Measurements from ENCODE around the gene CNTN5. TPM values are rescaled to one million over a fixed set of nuclear protein-coding genes. Genes with fewer than 3 reads are reported as not detected.

CNTN5 gene
- polyA plus RNA-seq, 1 donor from 2014 or later: 1.1 TPM

DNA sequence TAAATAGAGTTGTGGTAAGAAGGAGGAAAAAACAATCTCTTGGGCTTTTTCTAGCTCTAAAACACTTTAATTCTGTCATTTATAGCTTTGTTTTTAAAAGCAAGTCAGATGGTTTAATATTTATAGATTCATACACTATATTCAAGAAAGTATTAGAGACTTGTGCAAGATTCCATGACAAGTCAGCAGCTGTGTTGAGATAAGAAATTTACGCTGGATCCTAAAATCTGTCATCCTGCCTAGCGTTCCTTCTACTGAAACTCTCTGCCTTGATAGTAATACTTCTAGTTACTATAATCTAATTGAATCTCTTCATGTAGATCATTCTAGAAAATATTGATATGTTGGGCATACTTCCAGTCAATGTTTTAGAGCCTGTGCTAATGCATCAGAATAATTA is 721.8 kb downstream of the CNTN5 start:
- no peak overlapping the region for H3K27ac ChIP-seq (ENCODE audit: low read length)
- no peak overlapping the region for H3K4me3 ChIP-seq (ENCODE audit: low read length)
- H3K9me3 ChIP-seq (ENCODE audit: low read length): no peaks in the 10 kb centered on the region
- H3K9ac ChIP-seq (ENCODE audit: low read length): no peak overlapping the region
- no peaks in the 10 kb centered on the region for H3K36me3 ChIP-seq (ENCODE audit: insufficient read depth, low read length)
- H3K9me2 ChIP-seq (ENCODE audit: insufficient read depth, low read length): no peaks in the 10 kb centered on the region
- H3K27me3 ChIP-seq (ENCODE audit: insufficient read depth, low read depth, low read length): no peaks in the 10 kb centered on the region
- H3K79me2 ChIP-seq (replicated peaks; ENCODE audit: insufficient read depth, low read length): no peaks in the 10 kb centered on the region
- H2AFZ ChIP-seq (ENCODE audit: low read depth, low read length): no peak overlapping the region
- TF ChIP-seq MXI1 (conservative IDR thresholded peaks at IDR 0.05; ENCODE audit: poor library complexity, severe bottlenecking) (no peak), TAF1 (IDR thresholded peaks at IDR 0.05; ENCODE audit: low read depth) (no peak), EP300 (conservative IDR thresholded peaks at IDR 0.05; ENCODE audit: poor library complexity, severe bottlenecking) (no peak), RAD21 (conservative IDR thresholded peaks at IDR 0.05) (no peak), EZH2 (IDR thresholded peaks at IDR 0.05; ENCODE audit: borderline replicate concordance, insufficient read depth, low read length, poor library complexity, severe bottlenecking) (no peak), POLR2AphosphoS5 (IDR thresholded peaks at IDR 0.05) (no peak), SMC3 (conservative IDR thresholded peaks at IDR 0.05; ENCODE audit: poor library complexity) (no peak)
- TF ChIP-seq, protein P1, sequence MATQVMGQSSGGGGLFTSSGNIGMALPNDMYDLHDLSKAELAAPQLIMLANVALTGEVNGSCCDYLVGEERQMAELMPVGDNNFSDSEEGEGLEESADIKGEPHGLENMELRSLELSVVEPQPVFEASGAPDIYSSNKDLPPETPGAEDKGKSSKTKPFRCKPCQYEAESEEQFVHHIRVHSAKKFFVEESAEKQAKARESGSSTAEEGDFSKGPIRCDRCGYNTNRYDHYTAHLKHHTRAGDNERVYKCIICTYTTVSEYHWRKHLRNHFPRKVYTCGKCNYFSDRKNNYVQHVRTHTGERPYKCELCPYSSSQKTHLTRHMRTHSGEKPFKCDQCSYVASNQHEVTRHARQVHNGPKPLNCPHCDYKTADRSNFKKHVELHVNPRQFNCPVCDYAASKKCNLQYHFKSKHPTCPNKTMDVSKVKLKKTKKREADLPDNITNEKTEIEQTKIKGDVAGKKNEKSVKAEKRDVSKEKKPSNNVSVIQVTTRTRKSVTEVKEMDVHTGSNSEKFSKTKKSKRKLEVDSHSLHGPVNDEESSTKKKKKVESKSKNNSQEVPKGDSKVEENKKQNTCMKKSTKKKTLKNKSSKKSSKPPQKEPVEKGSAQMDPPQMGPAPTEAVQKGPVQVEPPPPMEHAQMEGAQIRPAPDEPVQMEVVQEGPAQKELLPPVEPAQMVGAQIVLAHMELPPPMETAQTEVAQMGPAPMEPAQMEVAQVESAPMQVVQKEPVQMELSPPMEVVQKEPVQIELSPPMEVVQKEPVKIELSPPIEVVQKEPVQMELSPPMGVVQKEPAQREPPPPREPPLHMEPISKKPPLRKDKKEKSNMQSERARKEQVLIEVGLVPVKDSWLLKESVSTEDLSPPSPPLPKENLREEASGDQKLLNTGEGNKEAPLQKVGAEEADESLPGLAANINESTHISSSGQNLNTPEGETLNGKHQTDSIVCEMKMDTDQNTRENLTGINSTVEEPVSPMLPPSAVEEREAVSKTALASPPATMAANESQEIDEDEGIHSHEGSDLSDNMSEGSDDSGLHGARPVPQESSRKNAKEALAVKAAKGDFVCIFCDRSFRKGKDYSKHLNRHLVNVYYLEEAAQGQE (IDR thresholded peaks at IDR 0.05; ENCODE audit: borderline replicate concordance): no peak
- TF ChIP-seq, protein P2, sequence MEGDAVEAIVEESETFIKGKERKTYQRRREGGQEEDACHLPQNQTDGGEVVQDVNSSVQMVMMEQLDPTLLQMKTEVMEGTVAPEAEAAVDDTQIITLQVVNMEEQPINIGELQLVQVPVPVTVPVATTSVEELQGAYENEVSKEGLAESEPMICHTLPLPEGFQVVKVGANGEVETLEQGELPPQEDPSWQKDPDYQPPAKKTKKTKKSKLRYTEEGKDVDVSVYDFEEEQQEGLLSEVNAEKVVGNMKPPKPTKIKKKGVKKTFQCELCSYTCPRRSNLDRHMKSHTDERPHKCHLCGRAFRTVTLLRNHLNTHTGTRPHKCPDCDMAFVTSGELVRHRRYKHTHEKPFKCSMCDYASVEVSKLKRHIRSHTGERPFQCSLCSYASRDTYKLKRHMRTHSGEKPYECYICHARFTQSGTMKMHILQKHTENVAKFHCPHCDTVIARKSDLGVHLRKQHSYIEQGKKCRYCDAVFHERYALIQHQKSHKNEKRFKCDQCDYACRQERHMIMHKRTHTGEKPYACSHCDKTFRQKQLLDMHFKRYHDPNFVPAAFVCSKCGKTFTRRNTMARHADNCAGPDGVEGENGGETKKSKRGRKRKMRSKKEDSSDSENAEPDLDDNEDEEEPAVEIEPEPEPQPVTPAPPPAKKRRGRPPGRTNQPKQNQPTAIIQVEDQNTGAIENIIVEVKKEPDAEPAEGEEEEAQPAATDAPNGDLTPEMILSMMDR (IDR thresholded peaks at IDR 0.05; ENCODE audit: poor library complexity, severe bottlenecking): no peak
- H4K20me1 ChIP-seq (ENCODE audit: insufficient read depth): no peaks in the 10 kb centered on the region
- H3F3A ChIP-seq (ENCODE audit: insufficient read depth, low read length, poor library complexity, severe bottlenecking): no peaks in the 10 kb centered on the region
- H3K4me2 ChIP-seq (ENCODE audit: low read length): no peak overlapping the region

DNA sequence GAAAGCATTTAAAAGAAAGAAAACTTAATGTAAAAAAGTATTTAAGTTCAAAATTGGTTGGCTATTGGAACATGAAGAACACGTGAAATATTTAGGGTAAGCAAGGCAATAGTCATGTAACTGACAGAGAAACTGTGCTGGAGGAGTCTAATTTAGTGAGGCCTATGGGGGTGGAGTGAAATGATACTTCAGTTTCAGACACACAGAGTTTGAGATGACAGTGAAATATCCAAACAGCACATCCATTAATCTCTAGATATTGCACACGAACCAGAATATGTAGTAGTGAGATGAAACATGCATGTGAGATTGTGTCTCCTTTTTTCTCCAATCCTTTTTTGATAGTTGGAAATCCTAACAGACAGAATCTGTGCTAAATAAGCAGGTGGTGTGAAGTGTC is 739.0 kb downstream of the CNTN5 start:
- Histone ChIP-seq H3K4me2 (ENCODE audit: low read length) (no peak overlapping the region), H4K20me1 (ENCODE audit: insufficient read depth) (no peaks in the 10 kb centered on the region), H3K27me3 (ENCODE audit: insufficient read depth, low read depth, low read length) (no peaks in the 10 kb centered on the region), H3K9ac (ENCODE audit: low read length) (no peak overlapping the region), H3K9me3 (ENCODE audit: low read length) (no peaks in the 10 kb centered on the region), H3F3A (ENCODE audit: insufficient read depth, low read length, poor library complexity, severe bottlenecking) (no peaks in the 10 kb centered on the region), H3K79me2 (replicated peaks; ENCODE audit: insufficient read depth, low read length) (no peaks in the 10 kb centered on the region), H2AFZ (ENCODE audit: low read depth, low read length) (no peak overlapping the region), H3K9me2 (ENCODE audit: insufficient read depth, low read length) (no peaks in the 10 kb centered on the region), H3K4me3 (ENCODE audit: low read length) (no peak overlapping the region), H3K36me3 (ENCODE audit: insufficient read depth, low read length) (no peaks in the 10 kb centered on the region), H3K27ac (ENCODE audit: low read length) (no peak overlapping the region)
- no peak for TF ChIP-seq SMC3 (conservative IDR thresholded peaks at IDR 0.05; ENCODE audit: poor library complexity)
- no peak for TF ChIP-seq POLR2AphosphoS5 (IDR thresholded peaks at IDR 0.05)
- no peak for TF ChIP-seq MXI1 (conservative IDR thresholded peaks at IDR 0.05; ENCODE audit: poor library complexity, severe bottlenecking)
- no peak for TF ChIP-seq EZH2 (IDR thresholded peaks at IDR 0.05; ENCODE audit: borderline replicate concordance, insufficient read depth, low read length, poor library complexity, severe bottlenecking)
- TF ChIP-seq, protein P2 (IDR thresholded peaks at IDR 0.05; ENCODE audit: poor library complexity, severe bottlenecking): no peak
- no peak for TF ChIP-seq RAD21 (conservative IDR thresholded peaks at IDR 0.05)
- TF ChIP-seq TAF1 (IDR thresholded peaks at IDR 0.05; ENCODE audit: low read depth): no peak
- TF ChIP-seq, protein P1 (IDR thresholded peaks at IDR 0.05; ENCODE audit: borderline replicate concordance): no peak
